ENCODE results near the gene BRD7. TPM values are rescaled to one million over a fixed set of nuclear protein-coding genes. Genes with fewer than 3 reads are reported as not detected.

BRD7 gene
- total RNA-seq, 1 experiment from 2014 or later = 122 TPM

DNA sequence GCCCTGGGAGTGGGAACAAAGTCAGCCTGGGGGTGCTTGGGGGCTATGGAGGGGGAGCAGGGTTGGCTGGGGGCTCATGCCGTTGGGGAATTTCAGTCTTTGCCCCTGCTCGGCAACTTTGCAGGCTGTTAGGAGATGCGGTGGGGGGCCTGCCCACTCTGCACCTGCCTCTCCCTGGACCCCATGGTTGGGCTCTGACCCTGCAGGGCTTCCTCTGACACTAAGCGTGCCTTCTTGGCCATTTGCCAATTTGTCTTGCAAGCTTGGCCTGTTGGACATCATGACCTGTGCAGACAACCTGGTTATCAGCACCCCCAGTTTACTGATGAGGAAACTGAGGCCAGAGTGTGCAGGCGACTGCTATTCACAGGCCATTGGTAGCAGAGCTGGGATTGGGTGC lies 87.9 kb downstream of the BRD7 start:
- ChIA-PET POLR2A (no interaction called here), CTCF (interaction anchor here (0.7 to 1.3 kb wide), 2 partner anchors 384 to 768 kb away, joined by 4 read pairs; no protein-coding TSS in a partner anchor)
- ATAC-seq (no peak), DNase-seq (ENCODE audit: low spot score) (no peak)
- Mint-ChIP-seq H3K4me1 (peaks cover 14% of the 10 kb centered on the region), H3K4me3 (no peak overlapping the region), H3K36me3 (no peaks in the 10 kb centered on the region), H3K27ac (no peak overlapping the region), H3K9me3 (peaks cover 5% of the 10 kb centered on the region), H3K27me3 (ENCODE audit: low read depth) (no peaks in the 10 kb centered on the region)
- no peak for TF ChIP-seq KAT7 (CRISPR knock-in tag; IDR thresholded peaks at IDR 0.05; ENCODE audit: borderline replicate concordance)
- TF ChIP-seq FOXP1 (CRISPR knock-in tag; IDR thresholded peaks at IDR 0.05; ENCODE audit: borderline replicate concordance) = no peak
- TF ChIP-seq, protein P1, sequence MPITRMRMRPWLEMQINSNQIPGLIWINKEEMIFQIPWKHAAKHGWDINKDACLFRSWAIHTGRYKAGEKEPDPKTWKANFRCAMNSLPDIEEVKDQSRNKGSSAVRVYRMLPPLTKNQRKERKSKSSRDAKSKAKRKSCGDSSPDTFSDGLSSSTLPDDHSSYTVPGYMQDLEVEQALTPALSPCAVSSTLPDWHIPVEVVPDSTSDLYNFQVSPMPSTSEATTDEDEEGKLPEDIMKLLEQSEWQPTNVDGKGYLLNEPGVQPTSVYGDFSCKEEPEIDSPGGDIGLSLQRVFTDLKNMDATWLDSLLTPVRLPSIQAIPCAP (CRISPR knock-in tag; IDR thresholded peaks at IDR 0.05) = no peak
- no peak for TF ChIP-seq FOXK1 (CRISPR knock-in tag; IDR thresholded peaks at IDR 0.05)

DNA sequence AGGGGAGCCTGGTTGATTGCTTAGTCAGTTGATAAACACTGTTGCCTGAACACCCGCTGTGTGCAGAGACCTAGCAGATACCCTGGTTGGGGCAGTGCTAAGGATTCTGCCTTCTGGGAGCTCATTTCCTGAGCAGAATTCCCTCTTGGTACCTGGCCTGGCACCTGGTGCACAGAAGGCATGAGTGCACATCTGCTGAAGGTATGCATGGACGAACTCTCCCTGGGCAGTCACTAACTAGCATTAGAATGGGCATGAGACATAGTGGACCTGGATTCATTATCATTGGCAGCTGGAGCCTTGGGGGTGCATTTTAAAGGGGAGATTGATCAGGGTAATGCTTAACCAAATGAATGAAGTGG lies 89.3 kb downstream of the BRD7 start:
- H3K4me3 Mint-ChIP-seq = no peak overlapping the region
- H3K9me3 Mint-ChIP-seq = peaks cover 5% of the 10 kb centered on the region
- CTCF ChIA-PET = interaction anchor here (0.9 to 2.6 kb wide), 5 partner anchors 16 to 386 kb away, joined by 3 to 8 read pairs (median 5); partner anchors contain the start of gene CNEP1R1
- peak overlapping the region; percentile 4; the same call in 1 of the 2 replicates for H3K27ac Mint-ChIP-seq
- POLR2A ChIA-PET = interaction anchor here (0.6 kb wide), 1 partner anchor 86 kb away, joined by 5 read pairs; no protein-coding TSS in a partner anchor
- DNase-seq (ENCODE audit: low spot score) = no peak
- H3K36me3 Mint-ChIP-seq = no peaks in the 10 kb centered on the region
- TF ChIP-seq, protein P2, sequence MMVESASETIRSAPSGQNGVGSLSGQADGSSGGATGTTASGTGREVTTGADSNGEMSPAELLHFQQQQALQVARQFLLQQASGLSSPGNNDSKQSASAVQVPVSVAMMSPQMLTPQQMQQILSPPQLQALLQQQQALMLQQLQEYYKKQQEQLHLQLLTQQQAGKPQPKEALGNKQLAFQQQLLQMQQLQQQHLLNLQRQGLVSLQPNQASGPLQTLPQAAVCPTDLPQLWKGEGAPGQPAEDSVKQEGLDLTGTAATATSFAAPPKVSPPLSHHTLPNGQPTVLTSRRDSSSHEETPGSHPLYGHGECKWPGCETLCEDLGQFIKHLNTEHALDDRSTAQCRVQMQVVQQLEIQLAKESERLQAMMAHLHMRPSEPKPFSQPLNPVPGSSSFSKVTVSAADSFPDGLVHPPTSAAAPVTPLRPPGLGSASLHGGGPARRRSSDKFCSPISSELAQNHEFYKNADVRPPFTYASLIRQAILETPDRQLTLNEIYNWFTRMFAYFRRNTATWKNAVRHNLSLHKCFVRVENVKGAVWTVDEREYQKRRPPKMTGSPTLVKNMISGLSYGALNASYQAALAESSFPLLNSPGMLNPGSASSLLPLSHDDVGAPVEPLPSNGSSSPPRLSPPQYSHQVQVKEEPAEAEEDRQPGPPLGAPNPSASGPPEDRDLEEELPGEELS (CRISPR knock-in tag; IDR thresholded peaks at IDR 0.05) = no peak
- TF ChIP-seq GTF2I (CRISPR knock-in tag; conservative IDR thresholded peaks at IDR 0.05) (no peak), NFE2L1 (CRISPR knock-in tag; IDR thresholded peaks at IDR 0.05) (no peak), NFATC4 (CRISPR knock-in tag; IDR thresholded peaks at IDR 0.05) (no peak)
- TF ChIP-seq, protein P3, sequence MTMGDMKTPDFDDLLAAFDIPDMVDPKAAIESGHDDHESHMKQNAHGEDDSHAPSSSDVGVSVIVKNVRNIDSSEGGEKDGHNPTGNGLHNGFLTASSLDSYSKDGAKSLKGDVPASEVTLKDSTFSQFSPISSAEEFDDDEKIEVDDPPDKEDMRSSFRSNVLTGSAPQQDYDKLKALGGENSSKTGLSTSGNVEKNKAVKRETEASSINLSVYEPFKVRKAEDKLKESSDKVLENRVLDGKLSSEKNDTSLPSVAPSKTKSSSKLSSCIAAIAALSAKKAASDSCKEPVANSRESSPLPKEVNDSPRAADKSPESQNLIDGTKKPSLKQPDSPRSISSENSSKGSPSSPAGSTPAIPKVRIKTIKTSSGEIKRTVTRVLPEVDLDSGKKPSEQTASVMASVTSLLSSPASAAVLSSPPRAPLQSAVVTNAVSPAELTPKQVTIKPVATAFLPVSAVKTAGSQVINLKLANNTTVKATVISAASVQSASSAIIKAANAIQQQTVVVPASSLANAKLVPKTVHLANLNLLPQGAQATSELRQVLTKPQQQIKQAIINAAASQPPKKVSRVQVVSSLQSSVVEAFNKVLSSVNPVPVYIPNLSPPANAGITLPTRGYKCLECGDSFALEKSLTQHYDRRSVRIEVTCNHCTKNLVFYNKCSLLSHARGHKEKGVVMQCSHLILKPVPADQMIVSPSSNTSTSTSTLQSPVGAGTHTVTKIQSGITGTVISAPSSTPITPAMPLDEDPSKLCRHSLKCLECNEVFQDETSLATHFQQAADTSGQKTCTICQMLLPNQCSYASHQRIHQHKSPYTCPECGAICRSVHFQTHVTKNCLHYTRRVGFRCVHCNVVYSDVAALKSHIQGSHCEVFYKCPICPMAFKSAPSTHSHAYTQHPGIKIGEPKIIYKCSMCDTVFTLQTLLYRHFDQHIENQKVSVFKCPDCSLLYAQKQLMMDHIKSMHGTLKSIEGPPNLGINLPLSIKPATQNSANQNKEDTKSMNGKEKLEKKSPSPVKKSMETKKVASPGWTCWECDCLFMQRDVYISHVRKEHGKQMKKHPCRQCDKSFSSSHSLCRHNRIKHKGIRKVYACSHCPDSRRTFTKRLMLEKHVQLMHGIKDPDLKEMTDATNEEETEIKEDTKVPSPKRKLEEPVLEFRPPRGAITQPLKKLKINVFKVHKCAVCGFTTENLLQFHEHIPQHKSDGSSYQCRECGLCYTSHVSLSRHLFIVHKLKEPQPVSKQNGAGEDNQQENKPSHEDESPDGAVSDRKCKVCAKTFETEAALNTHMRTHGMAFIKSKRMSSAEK (CRISPR knock-in tag; IDR thresholded peaks at IDR 0.05; ENCODE audit: borderline replicate concordance) = no peak
- peaks cover 14% of the 10 kb centered on the region for H3K4me1 Mint-ChIP-seq
- no peaks in the 10 kb centered on the region for H3K27me3 Mint-ChIP-seq (ENCODE audit: low read depth)
- ATAC-seq = peak; percentile 31; the same call in 1 of the 2 replicates

DNA sequence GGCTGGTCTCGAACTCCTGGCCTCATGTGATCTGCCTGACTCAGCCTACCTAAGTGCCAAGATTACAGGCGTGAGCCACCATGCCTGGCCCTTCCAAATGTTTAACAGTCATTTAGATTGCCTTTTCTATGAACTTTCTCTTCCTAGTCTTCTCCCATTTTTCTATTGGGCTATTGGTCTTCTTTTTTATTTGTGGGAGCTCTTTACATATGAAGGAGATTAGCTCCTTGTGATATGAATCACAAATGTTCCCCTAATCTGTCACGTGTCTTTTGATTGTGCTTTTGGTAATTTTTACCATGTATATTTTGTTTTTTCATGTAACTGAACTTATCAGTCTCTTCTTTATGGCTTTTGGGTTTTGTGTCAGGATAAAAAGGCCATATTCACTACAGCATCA lies 90.5 kb downstream of the BRD7 start:
- Mint-ChIP-seq H3K4me1 (peaks cover 14% of the 10 kb centered on the region), H3K4me3 (no peak overlapping the region), H3K36me3 (no peaks in the 10 kb centered on the region), H3K27me3 (ENCODE audit: low read depth) (no peaks in the 10 kb centered on the region), H3K27ac (no peak overlapping the region), H3K9me3 (peaks cover 5% of the 10 kb centered on the region)
- ChIA-PET POLR2A (no interaction called here), CTCF (interaction anchor here (2.6 kb wide), 1 partner anchor 253 kb away, joined by 8 read pairs; the partner anchor contains the start of gene CNEP1R1)
- DNase-seq (ENCODE audit: low spot score) = no peak
- ATAC-seq = no peak
- no peak for TF ChIP-seq ZNF232 (CRISPR knock-in tag; IDR thresholded peaks at IDR 0.05)
- TF ChIP-seq, protein P4, sequence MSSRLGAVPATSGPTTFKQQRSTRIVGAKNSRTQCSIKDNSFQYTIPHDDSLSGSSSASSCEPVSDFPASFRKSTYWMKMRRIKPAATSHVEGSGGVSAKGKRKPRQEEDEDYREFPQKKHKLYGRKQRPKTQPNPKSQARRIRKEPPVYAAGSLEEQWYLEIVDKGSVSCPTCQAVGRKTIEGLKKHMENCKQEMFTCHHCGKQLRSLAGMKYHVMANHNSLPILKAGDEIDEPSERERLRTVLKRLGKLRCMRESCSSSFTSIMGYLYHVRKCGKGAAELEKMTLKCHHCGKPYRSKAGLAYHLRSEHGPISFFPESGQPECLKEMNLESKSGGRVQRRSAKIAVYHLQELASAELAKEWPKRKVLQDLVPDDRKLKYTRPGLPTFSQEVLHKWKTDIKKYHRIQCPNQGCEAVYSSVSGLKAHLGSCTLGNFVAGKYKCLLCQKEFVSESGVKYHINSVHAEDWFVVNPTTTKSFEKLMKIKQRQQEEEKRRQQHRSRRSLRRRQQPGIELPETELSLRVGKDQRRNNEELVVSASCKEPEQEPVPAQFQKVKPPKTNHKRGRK (CRISPR knock-in tag; IDR thresholded peaks at IDR 0.05; ENCODE audit: borderline replicate concordance) = no peak
- TF ChIP-seq, protein P5, sequence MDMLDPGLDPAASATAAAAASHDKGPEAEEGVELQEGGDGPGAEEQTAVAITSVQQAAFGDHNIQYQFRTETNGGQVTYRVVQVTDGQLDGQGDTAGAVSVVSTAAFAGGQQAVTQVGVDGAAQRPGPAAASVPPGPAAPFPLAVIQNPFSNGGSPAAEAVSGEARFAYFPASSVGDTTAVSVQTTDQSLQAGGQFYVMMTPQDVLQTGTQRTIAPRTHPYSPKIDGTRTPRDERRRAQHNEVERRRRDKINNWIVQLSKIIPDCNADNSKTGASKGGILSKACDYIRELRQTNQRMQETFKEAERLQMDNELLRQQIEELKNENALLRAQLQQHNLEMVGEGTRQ (CRISPR knock-in tag; IDR thresholded peaks at IDR 0.05) = no peak
- TF ChIP-seq NFYB (CRISPR knock-in tag; conservative IDR thresholded peaks at IDR 0.05; ENCODE audit: low read depth) = no peak
- TF ChIP-seq TCF7 (CRISPR knock-in tag; IDR thresholded peaks at IDR 0.05; ENCODE audit: low read depth) = no peak
- TF ChIP-seq ZNF263 (CRISPR knock-in tag; IDR thresholded peaks at IDR 0.05; ENCODE audit: low read depth) = no peak
- TF ChIP-seq, protein P6, sequence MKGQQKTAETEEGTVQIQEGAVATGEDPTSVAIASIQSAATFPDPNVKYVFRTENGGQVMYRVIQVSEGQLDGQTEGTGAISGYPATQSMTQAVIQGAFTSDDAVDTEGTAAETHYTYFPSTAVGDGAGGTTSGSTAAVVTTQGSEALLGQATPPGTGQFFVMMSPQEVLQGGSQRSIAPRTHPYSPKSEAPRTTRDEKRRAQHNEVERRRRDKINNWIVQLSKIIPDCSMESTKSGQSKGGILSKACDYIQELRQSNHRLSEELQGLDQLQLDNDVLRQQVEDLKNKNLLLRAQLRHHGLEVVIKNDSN (CRISPR knock-in tag; IDR thresholded peaks at IDR 0.05) = no peak
- no peak for TF ChIP-seq FOXP1 (CRISPR knock-in tag; IDR thresholded peaks at IDR 0.05; ENCODE audit: borderline replicate concordance)
- no peak for TF ChIP-seq EMX1 (CRISPR knock-in tag; IDR thresholded peaks at IDR 0.05)
- no peak for TF ChIP-seq NR2C2 (CRISPR knock-in tag; IDR thresholded peaks at IDR 0.05)
- TF ChIP-seq, protein P7, sequence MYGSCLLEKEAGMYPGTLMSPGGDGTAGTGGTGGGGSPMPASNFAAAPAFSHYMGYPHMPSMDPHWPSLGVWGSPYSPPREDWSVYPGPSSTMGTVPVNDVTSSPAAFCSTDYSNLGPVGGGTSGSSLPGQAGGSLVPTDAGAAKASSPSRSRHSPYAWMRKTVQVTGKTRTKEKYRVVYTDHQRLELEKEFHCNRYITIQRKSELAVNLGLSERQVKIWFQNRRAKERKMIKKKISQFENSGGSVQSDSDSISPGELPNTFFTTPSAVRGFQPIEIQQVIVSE (CRISPR knock-in tag; IDR thresholded peaks at IDR 0.05; ENCODE audit: borderline replicate concordance) = no peak
